Stimulated activated naive CD8-positive, alpha-beta T cell treated with anti-CD3 and anti-CD28 coated beads, Interleukin-15, Interleukin-2, amounts not matched to agents 100 U/mL and 50 U/mL, for 24 hours (primary cell): ENCODE data around the gene CRABP2.

Source experiments
- ATAC-seq: fragments of 150-1000 bp; cut with Tn5 transposase; one replicate; pipeline ENCODE4 v1.10.0; 2021
- DNase-seq: peaks from one replicate; pipeline ENCODE4 v3.0.0; 2021

The CRABP2 gene

DNA sequence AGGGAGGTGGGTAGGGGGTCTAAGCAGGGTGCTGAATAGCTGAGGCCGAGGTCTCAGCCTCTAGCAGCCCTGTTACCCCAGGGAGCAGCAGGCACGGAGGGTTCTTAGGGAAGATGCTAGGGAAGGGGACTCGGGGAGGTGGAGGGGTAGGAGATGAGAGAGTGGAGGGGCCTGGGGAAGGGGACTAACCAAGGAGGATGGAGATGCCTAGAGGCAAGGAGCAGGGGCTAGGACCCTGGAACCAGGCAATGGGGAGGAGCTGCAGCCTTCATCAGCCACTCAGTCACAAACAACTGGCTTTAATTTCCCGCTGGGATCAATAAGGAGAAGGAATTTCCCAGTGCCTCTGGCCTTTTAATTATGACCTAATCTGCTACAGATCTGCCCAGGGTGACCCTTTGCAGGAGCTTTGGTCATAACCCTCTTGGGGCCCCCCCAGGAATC is 2.9 kb upstream of the CRABP2 start:
- ATAC-seq (no peak), DNase-seq (no peak)

- ATAC-seq, result no peak
- no peak for DNase-seq
Measured at GRCh38 chr1:156707417-156708217, 2.2 kb upstream of the CRABP2 start.

GRCh38 chr1:156706657-156707416 is 1.5 kb upstream of the CRABP2 start:
- ATAC-seq (no peak), DNase-seq (no peak)

DNA sequence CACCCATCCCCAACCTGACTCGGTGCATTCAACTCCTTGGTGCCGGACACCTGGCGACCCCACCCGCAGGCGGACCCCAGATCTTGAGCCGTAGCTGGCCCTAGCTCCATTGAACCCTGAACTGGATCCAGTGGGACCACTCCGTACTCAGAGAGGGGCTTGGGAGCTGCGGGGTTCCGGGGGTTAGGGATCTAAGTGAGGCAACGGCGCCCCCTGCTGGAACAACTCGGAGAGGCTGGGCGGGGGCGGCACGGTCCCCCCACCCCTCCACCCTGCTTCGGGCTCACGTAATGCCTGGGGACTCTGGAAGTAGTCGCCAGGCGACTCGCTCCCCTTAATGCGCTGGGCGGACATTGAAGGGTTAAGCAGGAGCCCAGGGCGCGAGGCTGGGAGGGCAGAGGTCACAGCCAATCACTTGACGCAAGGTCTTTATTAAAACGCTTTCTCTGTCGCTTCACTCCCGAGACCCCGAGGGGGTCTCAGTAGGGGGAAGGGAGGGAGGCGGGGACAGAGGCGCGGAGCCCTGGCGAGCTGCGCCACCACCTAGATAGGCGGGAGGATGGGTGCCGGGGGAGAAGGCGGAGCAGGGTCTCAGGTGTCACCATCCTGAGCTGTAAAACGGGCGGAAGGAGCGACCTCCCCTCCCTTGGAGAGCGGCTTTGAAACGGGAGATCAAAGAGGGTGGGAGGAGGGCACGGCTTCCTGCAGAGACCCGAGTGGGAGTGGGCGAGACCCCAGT is 704 bp upstream of the CRABP2 start:
- DNase-seq, result peak; percentile 85
- ATAC-seq, result peak; percentile 67

DNA sequence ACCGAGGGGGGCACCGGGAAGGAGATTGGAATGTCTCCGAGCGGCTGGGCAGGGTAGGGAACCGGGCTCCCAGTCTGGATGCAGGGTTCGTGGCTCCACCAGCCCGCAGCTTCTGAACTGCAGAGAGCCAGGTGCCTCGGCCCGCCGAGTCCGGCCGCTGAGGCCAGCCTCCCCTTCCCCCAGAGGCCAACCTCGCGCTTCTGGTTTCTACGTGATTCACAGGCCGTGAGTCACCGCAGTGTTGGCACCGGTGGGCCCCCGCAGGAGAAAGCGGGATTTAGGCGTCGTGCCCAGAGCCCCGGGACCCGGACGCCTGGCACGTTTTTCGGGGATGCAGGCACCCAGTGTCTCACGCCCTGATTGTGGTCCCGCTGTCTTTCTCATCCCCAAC is 458 bp downstream of the CRABP2 start:
- ATAC-seq, result peak; percentile 30
- peak; percentile 66 for DNase-seq

DNA sequence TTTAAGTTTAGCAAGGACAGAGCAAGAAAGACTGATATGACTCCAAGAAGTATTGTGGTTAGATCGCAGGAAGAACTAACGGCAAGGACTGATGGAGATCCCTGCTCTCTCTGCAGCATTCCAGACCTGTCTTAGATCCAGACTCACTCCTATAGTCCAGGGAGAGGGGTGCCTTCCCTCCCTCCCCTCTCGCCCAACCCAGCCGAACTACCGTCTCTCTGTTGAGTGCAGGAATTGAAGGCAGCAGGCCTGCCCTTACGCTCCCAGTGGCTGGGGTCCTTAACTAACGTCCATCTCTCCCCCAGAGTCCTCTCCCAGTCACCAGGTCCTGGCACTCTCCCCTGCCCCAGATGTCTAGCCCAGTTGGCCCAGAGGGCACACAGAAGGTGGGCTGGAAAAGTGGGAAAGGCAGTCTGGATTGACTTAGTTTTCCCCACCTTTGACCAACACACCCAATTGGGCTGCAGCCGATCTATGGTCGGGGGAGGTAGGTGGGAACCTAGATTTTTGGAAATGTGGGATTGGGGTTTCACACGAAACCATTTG is 1.1 kb downstream of the CRABP2 start:
- DNase-seq (no peak), ATAC-seq (no peak)

DNA sequence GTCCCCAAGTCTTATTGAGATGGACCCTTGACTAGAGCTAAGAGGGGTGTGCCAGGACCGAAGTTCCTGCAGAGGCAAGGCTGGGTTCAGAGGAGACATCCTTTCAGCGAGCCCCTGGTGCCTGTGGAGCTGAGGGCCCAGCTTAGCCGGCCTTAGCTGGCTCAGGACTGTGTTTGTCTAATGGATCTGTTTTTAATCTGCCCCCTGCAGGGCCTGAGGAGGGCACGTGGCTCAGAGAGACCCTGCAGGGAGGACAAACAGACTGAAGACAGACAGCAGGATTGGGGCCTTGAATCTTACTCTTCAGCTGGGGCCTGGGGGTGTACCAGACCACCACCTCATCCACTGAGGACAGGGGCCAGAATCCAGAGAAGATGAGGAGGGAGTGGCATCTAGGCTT is 1.6 kb downstream of the CRABP2 start:
- ATAC-seq, result no peak
- DNase-seq, result no peak

- ATAC-seq, result no peak
- DNase-seq, result no peak
Measured at GRCh38 chr1:156703336-156703735, 2.0 kb downstream of the CRABP2 start.

DNA sequence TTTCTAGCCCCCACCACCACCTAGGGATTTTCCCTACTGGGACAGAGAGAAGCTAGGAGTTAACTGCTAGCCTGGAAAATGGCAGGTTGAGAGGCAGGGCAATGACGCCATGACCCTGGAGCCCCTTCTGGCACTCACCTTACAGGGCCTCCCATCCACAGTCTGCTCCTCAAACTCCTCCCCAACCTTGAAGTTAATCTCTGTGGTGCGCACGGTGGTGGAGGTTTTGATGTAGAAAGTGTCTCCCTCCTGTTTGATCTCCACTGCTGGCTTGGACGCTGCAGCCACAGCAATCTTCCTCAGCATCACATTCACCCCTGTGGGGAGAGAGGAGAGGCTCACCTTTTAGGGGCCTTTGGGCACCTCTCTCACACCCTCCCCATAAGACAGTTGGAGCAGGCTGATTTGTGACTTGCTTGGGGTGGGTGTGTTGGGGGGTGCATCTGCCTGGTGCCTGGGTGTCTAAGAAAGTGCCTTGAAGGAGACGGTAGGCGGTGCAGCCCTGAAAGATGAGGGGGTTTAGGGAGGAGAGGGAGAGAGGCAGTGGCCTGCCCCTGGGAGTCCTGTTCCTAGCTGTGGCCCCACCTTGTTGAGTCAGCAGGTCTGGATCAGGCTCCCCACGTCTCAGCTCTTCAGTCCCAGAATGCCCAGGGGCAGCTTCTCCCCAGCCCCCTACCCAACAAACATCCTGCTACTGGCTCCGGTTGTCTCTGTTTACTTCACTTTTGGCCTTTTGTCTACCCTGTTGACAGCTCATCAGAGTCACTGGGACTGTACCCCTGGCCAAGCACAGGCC is 4.4 kb downstream of the CRABP2 start:
- DNase-seq (no peak), ATAC-seq (no peak)

DNA sequence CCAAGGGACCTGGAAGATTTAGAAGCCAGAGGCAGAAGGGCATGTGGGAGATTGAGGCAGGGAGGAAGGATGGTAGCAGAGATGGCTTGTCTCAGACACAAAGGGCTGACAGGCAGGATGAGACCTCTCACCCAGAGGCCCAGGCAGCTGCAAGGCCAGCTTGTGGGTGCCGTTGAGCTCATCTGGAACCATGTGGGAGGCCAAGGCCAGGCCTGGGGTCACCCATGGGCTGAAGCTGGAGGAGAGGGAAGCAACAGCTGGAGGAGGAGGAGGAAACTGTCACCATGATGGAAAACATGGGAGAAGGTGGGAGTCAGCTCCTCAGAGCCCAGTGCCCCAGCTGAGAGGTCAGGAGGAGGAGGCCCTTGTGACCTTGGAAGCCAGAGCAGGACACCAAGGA is 6.4 kb downstream of the CRABP2 start:
- no peak for DNase-seq
- ATAC-seq, result no peak

DNA sequence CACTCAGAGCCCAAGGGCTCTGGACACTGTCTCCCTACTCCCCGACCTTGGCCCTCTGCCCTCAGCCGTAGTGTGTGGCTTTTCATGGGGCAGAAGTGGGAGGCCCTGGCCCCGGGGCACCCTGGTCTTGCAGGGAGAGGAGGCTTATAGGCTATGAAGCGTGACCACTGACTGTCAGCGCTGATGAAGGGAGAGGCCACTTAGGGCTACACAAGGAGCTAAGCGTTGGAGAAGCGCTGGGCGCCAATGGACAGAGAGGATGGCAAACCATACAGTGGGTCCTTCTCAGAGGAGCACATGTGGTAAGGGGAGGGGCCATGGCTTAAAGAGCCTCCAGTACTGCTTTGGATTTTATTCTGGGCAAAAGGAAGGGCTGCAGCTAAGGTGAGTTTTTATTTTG is 7.9 kb downstream of the CRABP2 start:
- ATAC-seq, result no peak
- DNase-seq, result no peak

GRCh38 chr1:156696755-156697154 is 8.6 kb downstream of the CRABP2 start:
- DNase-seq (no peak), ATAC-seq (no peak)

GRCh38 chr1:156694690-156694962 is 10.8 kb downstream of the CRABP2 start:
- ATAC-seq, result no peak
- DNase-seq, result no peak

GRCh38 chr1:156693848-156694689 is 11.3 kb downstream of the CRABP2 start:
- no peak for ATAC-seq
- DNase-seq, result no peak

- ATAC-seq, result no peak
- DNase-seq, result no peak
Measured at GRCh38 chr1:156692925-156693847, 12.2 kb downstream of the CRABP2 start.

GRCh38 chr1:156692441-156692924 is 12.9 kb downstream of the CRABP2 start:
- DNase-seq, result no peak
- ATAC-seq, result no peak

DNA sequence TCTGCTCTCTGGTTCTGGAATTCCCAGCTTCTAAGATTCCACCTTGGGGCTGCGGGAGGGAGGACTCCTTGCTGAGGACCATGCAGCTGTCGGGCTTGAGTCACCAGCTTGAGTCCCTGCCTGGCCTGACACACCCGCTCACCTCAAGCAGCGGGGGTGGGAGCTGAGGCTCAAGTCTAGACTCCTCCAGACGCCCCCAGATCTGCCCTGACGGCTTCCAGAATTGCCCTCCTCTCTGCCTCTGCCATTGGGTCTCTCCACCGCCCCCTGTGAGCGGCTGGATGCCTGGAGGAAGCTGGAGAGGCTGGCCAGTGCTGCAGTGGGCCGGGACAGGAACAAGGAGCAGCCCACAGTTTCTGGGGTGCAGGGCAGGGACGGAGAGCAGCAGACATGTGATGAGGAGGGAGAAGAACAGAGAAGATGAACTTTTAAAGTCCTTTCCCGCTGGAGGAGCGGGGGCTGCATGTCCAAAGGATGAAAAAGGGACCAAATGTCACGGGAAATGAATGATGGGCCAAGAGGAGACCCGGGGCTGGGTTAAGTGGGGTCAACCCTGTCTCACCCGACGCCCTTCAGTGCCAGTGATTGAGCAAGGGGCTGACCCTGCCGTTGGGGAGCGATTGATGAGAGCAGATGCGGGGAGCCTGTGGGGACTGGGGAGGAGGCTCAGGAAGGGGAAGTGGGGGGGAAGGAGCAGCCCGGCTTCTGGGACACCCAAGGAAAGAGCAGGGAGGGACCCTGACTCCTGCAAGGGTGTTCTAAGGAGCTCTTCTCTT is 13.5 kb downstream of the CRABP2 start:
- DNase-seq (no peak), ATAC-seq (no peak)

DNA sequence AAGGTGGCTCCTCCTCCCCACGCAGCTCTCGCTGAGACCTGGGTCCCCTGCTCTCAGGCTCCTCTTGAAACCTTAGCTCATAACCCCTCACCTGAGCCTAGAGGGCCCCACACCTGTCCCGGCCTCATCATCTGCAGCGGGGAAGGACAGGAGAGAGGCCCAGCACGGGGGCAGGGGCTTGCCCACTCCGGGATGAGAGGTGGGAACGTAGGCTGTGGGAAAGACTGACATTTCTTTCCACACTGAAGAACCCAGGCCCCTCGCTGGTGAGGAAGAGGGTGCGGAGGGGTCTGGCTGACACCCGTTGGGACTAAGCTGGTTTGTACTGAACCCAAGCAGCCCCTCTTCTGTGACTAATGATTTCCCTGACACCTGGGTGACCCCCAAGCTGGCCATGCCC is 14.2 kb downstream of the CRABP2 start:
- DNase-seq (no peak), ATAC-seq (no peak)

DNA sequence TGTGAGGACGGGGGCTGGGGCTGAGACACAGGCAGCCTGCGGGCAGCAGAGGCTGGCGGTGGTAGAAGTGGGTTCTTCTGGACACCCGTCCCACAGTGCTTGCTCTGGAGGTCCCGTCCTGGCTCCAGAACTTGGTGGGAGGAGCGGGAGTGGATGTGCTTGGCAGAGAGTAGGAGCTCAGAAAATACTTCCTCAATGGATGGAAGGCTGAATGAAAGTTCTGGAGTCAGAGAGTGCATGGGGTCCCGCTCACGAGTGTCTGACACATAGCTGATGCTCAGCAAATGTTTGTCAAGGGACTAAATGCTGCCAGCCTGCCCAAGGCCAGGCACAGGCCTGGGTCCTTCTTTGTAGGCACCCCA is 14.7 kb downstream of the CRABP2 start:
- ATAC-seq, result no peak
- no peak for DNase-seq
